Thymus (tissue), 14 donors: ENCODE measurements around the gene BRICD5. TPM values are rescaled to one million over a fixed set of nuclear protein-coding genes. Genes with fewer than 3 reads are reported as not detected.
"Not testable (repeated sequence)": the region's sequence is repeated elsewhere in the genome, so short reads cannot be mapped to it uniquely, and the experiment has no call there.

Experiments used
- DNase-seq, 9 donors: peaks; one replicate each; pipeline ENCODE4 v3.0.0-alpha.2; 2013; ENCODE audit warnings: low spot score in 9 of 9, low read depth in 6 of 9, missing footprints in 1 of 9
- H3K27ac ChIP-seq, 2 donors: one replicate each; pipeline ENCODE4 v1.5.1; 2013; ENCODE audit warnings: control low read depth in 1 of 2, low read depth in 1 of 2, low read length in 1 of 2, mild to moderate bottlenecking in 1 of 2, moderate library complexity in 1 of 2
- H3K27me3 ChIP-seq, 2 donors: one replicate each; pipeline ENCODE4 v1.5.1; 2013; ENCODE audit warnings: low read length in 1 of 2; ENCODE audit not compliant: control insufficient read depth in 2 of 2, insufficient read depth in 1 of 2
- H3K36me3 ChIP-seq, 2 donors: one replicate each; pipeline ENCODE4 v1.5.1; 2013; ENCODE audit warnings: low read length in 1 of 2, mild to moderate bottlenecking in 1 of 2, moderate library complexity in 1 of 2; ENCODE audit not compliant: control insufficient read depth in 2 of 2, insufficient read depth in 2 of 2
- H3K4me1 ChIP-seq, 2 donors: one replicate each; pipeline ENCODE4 v1.5.1; 2013; ENCODE audit warnings: low read length in 2 of 2; ENCODE audit not compliant: control insufficient read depth in 2 of 2, insufficient read depth in 2 of 2
- H3K4me3 ChIP-seq, 2 donors: one replicate each; pipeline ENCODE4 v1.5.1; 2013; ENCODE audit warnings: low read length in 2 of 2, control low read depth in 1 of 2, mild to moderate bottlenecking in 1 of 2
- H3K9me3 ChIP-seq, 2 donors: one replicate each; pipeline ENCODE4 v1.5.1; 2013; ENCODE audit warnings: low read length in 1 of 2, mild to moderate bottlenecking in 1 of 2; ENCODE audit not compliant: control insufficient read depth in 2 of 2, insufficient read depth in 1 of 2
- WGBS: extraction: QIAGEN DNeasy Blood & Tissue Kit; methylation state at CpG from one replicate; pipeline ENCODE4 v1.1.7; 2013; 5-methylcytosine and 5-hydroxymethylcytosine counted together
- long read RNA-seq, 10 donors: transcript quantifications; one replicate each; lab custom pipeline, GENCODE V29; 2026
- polyA plus RNA-seq: library from polyadenylated mRNA; stranded (reverse); fragments of 200-250 nt; gene quantifications from one replicate; pipeline ENCODE4 v1.2.3, GENCODE V29; 2013
- total RNA-seq: library from RNA; stranded (reverse); fragments of 120-200 nt; gene quantifications from one replicate; pipeline ENCODE4 v1.2.4, GENCODE V29; 2013
- donor health status: healthy.

BRICD5 gene
- total RNA-seq (4.0 TPM), polyA plus RNA-seq (21.3 TPM)
- long read RNA-seq, donor 1, result 0 reads
- long read RNA-seq, donor 2, result 0 reads
- long read RNA-seq, donor 3, partial matches to known transcripts, result 0 of 3 reads
- long read RNA-seq, donor 3, other reads (novel, unspliced or antisense), result 0 of 3 reads
- long read RNA-seq, donor 4, partial matches to known transcripts, result 0 of 1 reads
- long read RNA-seq, donor 4, other reads (novel, unspliced or antisense), result 0 of 1 reads
- long read RNA-seq, donor 5, partial matches to known transcripts, result 0 of 2 reads
- long read RNA-seq, donor 5, other reads (novel, unspliced or antisense), result 0 of 2 reads
- long read RNA-seq, donor 6, partial matches to known transcripts, result 5 of 23 reads
- long read RNA-seq, donor 6, other reads (novel, unspliced or antisense), result 18 of 23 reads
- long read RNA-seq, donor 7, result 0 reads
- long read RNA-seq, donor 8, result 0 reads
- long read RNA-seq, donor 9, partial matches to known transcripts, result 15 of 15 reads
- long read RNA-seq, donor 9, other reads (novel, unspliced or antisense), result 0 of 15 reads
- long read RNA-seq, donor 10, result 0 reads

DNA sequence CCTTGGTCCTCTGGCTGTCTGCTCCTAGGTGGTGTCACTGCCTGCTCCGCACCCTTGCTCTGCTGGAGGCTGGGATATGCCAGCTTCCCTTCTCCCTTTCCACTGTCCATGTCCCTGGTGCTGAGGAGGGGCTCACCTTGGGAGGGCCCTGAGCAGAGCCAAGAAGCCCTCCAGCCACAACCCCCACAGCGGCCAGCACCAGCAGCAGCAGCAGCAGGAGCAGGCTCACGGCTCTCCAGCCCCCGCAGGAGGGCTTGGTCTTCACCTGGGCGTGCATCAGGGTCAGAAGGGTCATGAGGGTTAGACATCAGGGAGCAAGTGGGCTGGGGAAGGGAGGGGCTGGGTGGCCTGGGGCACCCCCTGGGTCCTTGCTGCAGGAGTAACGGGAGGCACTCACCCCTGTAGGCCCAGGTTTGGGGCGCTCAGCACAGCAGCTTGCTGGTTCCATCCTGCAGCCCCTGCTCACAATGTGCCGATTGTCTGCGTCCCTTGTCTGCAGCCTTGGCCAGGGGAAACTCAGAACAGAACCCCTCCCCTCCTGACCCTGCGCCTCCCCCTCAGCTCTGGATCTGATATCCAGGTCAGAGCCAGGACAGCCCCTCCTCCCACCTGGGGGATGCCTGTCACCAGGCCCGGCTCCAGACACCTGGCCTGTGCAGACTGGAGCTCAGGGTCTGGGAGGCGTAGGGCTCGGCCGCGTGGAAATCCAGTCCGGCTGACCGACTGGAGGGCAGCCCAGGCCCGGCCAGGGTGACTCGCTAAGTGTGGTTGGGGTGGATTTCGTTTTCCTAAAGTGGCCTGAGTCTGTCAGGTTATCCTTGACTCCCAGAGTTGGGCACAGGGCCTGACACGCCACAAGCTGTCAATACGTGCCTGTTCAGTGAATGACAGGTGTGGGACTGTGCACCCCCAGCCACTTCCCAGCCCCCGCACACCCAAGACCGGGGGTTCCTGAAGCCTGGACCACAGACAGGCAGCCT lies at the start of gene BRICD5:
Gene BRICD5 (minus strand): TSS at position 478 of the 980 bp plus-strand sequence. CDS start 30 bp downstream, at position 448.
- H3K36me3 ChIP-seq, result peaks cover 41 to 47% of the 10 kb centered on the region in 2 donors

DNA sequence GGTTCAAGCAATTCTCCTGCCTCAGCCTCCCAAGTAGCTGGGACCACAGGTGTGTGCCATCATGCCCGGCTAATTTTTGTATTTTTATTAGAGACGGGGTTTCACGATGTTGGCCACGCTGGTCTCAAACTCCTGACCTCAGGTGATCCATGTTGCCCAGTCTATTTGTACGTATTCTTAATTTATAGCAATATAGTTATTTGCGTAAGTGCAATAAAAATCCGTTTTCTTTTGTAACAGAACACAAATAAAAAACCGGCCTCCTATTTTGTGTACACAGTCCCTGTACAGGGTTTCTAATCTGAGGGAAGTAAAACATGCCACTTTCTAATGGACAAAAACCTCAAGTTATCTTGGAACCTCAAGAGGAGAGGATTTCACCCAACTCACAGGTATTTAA lies 49.6 kb upstream of the BRICD5 start:
- Histone ChIP-seq H3K9me3 (peaks cover 0 to 2% of the 10 kb centered on the region in 2 donors), H3K27ac (no peak overlapping the region), H3K4me3 (no peak overlapping the region), H3K36me3 (peaks cover 64 to 92% of the 10 kb centered on the region in 2 donors), H3K4me1 (no peaks in the 10 kb centered on the region), H3K27me3 (no peaks in the 10 kb centered on the region)
- DNase-seq, result no peak
- 98% methylated on average over 8 of the region's 8 CpGs for WGBS

More for the DNA sequence above, at the start of gene BRICD5:
- H3K27ac ChIP-seq, result no peak within 1 kb of the TSS
- no peak within 1 kb of the TSS for H3K4me3 ChIP-seq
- 90% methylated on average over 24 of the region's 24 CpGs for WGBS
- no peaks in the 10 kb centered on the region for H3K27me3 ChIP-seq
- no peak for DNase-seq
- peaks cover 0 to 3% of the 10 kb centered on the region in 2 donors for H3K9me3 ChIP-seq
- H3K4me1 ChIP-seq, result peaks cover 18 to 25% of the 10 kb centered on the region in 2 donors

GRCh38 chr16:2258530-2258929 lies 47.9 kb upstream of the BRICD5 start:
- not testable (repeated sequence) for H3K4me3 ChIP-seq, H3K4me1 ChIP-seq, H3K27ac ChIP-seq, H3K27me3 ChIP-seq, DNase-seq, H3K9me3 ChIP-seq
- peaks cover 71 to 89% of the 10 kb centered on the region in 2 donors for H3K36me3 ChIP-seq
- WGBS, result 99% methylated on average over 7 of the region's 7 CpGs

DNA sequence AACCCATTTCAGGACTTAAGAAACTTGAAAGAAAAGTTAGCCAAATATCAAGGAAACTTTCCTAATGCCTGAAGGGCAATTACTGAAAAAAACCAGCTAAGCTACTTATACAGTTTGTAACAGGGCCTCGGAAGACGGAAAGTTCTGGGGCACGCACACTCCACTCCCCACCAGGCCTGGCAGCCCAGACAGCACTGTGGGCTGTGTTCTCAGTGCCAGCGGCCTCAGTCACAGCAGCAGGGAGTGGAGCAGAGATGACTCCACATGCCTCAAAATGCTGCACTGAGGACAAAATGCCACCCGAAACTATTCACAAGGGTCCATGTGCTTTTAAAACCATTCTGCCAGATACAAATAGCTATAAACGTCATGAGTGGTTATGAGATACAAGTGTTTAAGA lies 47.1 kb upstream of the BRICD5 start:
- no peak for DNase-seq
- Histone ChIP-seq H3K36me3 (peaks cover 71 to 89% of the 10 kb centered on the region in 2 donors), H3K9me3 (peaks cover 0 to 3% of the 10 kb centered on the region in 2 donors), H3K4me1 (no peaks in the 10 kb centered on the region), H3K27me3 (no peaks in the 10 kb centered on the region), H3K27ac (no peak overlapping the region), H3K4me3 (no peak overlapping the region)
- WGBS, result 98% methylated on average over 6 of the region's 6 CpGs

DNA sequence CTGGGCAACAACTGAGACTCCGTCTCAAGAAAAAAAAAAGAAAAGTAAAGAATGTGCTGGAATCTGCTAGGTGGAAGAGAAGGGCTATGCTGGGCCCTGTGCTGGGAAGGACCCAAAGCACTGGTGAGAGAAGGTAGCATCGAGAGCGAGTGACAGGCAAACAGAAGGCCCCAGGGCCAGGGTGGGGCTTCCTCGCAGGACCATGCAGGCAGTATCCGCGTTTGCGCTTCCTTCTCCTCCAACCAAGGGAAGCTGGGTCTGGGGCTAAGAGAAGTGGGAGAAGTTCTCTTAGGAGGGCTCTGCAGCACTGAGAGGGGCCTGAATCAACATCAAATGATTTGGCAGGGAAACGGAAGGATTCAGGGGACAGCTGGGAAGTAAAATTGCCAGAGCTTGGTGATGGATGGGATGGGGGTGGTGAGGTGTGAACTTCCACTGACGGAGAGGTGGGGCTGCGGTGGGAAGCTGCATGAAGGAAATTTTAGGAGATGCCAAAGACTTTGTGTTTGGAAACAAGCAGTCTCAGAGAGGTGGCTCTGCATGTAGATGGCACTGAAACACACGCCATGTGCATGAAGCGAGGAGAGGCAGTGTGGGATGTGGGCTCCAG lies 46.0 kb upstream of the BRICD5 start:
- Histone ChIP-seq H3K36me3 (peaks cover 65 to 78% of the 10 kb centered on the region in 2 donors), H3K27ac (no peak overlapping the region), H3K9me3 (peaks cover 0 to 3% of the 10 kb centered on the region in 2 donors), H3K4me1 (peaks cover 4 to 6% of the 10 kb centered on the region in 2 donors), H3K27me3 (no peaks in the 10 kb centered on the region), H3K4me3 (no peak overlapping the region)
- DNase-seq, result no peak
- WGBS, result over 99% methylated on average over 12 of the region's 12 CpGs

DNA sequence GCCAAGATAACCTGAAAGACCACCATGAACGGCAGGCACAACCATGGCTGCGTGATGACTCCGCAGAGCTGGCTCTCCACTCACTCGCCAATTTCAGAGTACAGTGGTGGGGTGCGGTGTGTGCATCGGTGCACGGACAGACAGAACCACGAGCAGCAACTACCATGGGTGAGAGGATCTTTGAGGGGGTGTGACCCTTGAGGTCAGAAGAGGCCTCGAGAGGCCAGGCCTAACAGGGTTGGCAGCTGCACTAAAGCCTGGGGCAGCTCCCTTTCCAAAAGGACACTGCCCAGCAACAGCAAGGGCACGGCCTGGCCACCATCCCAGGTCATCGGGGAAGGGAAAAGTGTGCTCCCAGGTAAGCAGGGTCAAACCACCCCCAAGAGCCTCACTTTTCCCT lies 42.6 kb upstream of the BRICD5 start:
- WGBS, result 96% methylated on average over 11 of the region's 11 CpGs
- Histone ChIP-seq H3K4me3 (no peak overlapping the region), H3K9me3 (peaks cover 0 to 3% of the 10 kb centered on the region in 2 donors), H3K27ac (no peak overlapping the region), H3K4me1 (peaks cover 14 to 20% of the 10 kb centered on the region in 2 donors), H3K27me3 (no peaks in the 10 kb centered on the region), H3K36me3 (peaks cover 54 to 55% of the 10 kb centered on the region in 2 donors)
- no peak for DNase-seq

- H3K27ac ChIP-seq, result peak overlapping the region in 1 of 2 donors; percentile 3
- H3K4me3 ChIP-seq, result no peak overlapping the region
- no peak for DNase-seq
- WGBS, result 98% methylated on average over 7 of the region's 7 CpGs
- H3K9me3 ChIP-seq, result peaks cover 0 to 3% of the 10 kb centered on the region in 2 donors
- no peaks in the 10 kb centered on the region for H3K27me3 ChIP-seq
- peaks cover 49 to 54% of the 10 kb centered on the region in 2 donors for H3K36me3 ChIP-seq
- H3K4me1 ChIP-seq, result peaks cover 14 to 20% of the 10 kb centered on the region in 2 donors
Measured at GRCh38 chr16:2252806-2253148, 42.1 kb upstream of the BRICD5 start.

DNA sequence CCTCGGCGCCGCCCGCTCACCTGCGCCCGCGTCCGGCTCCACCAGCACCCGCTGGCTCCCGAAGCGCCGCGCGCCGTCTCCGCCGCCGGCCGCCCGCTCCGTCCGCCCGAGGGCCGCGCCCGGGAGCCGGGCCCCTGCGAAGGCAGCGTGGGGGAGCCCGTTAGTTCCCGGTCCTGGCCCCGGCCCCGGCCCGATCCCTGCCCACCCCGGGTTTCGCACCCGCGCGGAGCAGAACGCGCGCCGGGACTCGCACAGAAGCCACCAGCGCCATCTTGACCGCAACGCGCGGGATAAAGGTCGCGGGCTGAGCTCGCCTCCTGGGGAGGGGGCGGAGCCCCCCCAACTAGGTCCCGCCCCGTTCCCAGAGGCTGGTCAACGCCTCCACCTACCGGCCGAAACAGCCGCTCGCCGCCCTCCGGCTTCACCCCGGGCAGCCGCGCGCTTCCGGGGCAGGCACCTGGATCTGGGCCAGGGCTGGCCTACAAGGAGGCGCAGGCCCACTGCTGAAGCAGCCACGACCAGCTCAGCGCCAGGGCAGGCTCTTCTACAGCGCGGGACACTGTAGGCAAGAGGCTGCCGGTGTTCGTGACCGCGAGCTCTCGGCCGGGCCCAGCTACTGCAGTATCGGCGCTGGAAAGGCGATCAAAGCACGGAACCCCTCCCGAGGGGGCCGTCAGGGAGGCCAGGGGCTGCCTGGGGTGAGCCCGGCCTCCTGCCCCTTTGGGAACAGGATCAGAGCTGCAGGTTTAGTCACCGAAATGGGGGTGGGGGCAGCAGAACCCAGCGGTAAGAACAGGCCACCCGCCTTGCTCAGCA lies 40.8 kb upstream of the BRICD5 start, which contains the start of gene ECI1:
Gene ECI1 (minus strand): TSS at position 292 of the 816 bp plus-strand sequence. CDS start 21 bp downstream, at position 271.
- WGBS, result 5% methylated on average over 88 of the region's 88 CpGs
- peak in 8 of 9 donors; percentile 29 to 83 (median 62) for DNase-seq
- H3K9me3 ChIP-seq, result peaks cover 0 to 3% of the 10 kb centered on the region in 2 donors
- no peaks in the 10 kb centered on the region for H3K27me3 ChIP-seq
- H3K4me3 ChIP-seq, result peak within 1 kb of the TSS; percentile 57 to 90
- peak within 1 kb of the TSS; percentile 64 to 93 for H3K27ac ChIP-seq
- H3K36me3 ChIP-seq, result peaks cover 40 to 43% of the 10 kb centered on the region in 2 donors
- peaks cover 14 to 20% of the 10 kb centered on the region in 2 donors for H3K4me1 ChIP-seq
